Loucy (cell line): Measurements from ENCODE around the gene ZFYVE26.
"Not testable (repeated sequence)": the region's sequence is repeated elsewhere in the genome, so short reads cannot be mapped to it uniquely, and the experiment has no call there.

Experiments used
- H2AFZ ChIP-seq: fragments of 200-600 bp; sonication (generic); 2 replicates; pipeline ENCODE4 v1.6.0; 2016; ENCODE audit warnings: antibody characterized with exemption, mild to moderate bottlenecking, low read length, moderate library complexity
- H3F3A ChIP-seq: fragments of 200-600 bp; 2 replicates; pipeline ENCODE4 v1.6.0; 2016; ENCODE audit warnings: antibody characterized with exemption, low read depth, mild to moderate bottlenecking
- H3K27me3 ChIP-seq: fragments of 200-600 bp; sonication (generic); 2 replicates; pipeline ENCODE4 v1.6.1; 2014; ENCODE audit warnings: low read length, mild to moderate bottlenecking; ENCODE audit not compliant: insufficient read depth, poor library complexity, severe bottlenecking
- H3K36me3 ChIP-seq: fragments of 200-600 bp; sonication (generic); 2 replicates; pipeline ENCODE4 v1.6.1; 2016; ENCODE audit warnings: low read length; ENCODE audit not compliant: insufficient read depth
- H3K4me1 ChIP-seq: fragments of 200-600 bp; sonication (generic); 2 replicates; pipeline ENCODE4 v1.5.1; 2014; ENCODE audit warnings: low read length, mild to moderate bottlenecking; ENCODE audit not compliant: insufficient read depth, poor library complexity, severe bottlenecking
- H3K4me2 ChIP-seq: fragments of 200-600 bp; sonication (generic); 2 replicates; pipeline ENCODE4 v1.6.0; 2014; ENCODE audit warnings: antibody characterized with exemption, low read length, low read depth, mild to moderate bottlenecking; ENCODE audit not compliant: poor library complexity, severe bottlenecking
- H3K4me3 ChIP-seq: fragments of 200-600 bp; sonication (generic); 2 replicates; pipeline ENCODE4 v1.5.1; 2014; ENCODE audit warnings: low read length, mild to moderate bottlenecking, mixed read lengths; ENCODE audit not compliant: poor library complexity, severe bottlenecking
- H3K79me2 ChIP-seq: fragments of 200-600 bp; sonication (generic); 2 replicates; pipeline ENCODE4 v1.6.1; 2014; ENCODE audit warnings: low read length; ENCODE audit not compliant: insufficient read depth
- H3K9ac ChIP-seq: fragments of 200-600 bp; sonication (generic); 2 replicates; pipeline ENCODE4 v1.6.0; 2014; ENCODE audit warnings: mild to moderate bottlenecking, low read depth, low read length, moderate library complexity; ENCODE audit not compliant: poor library complexity, severe bottlenecking
- H3K9me2 ChIP-seq: fragments of 200-600 bp; sonication (generic); replicated peaks from 2 replicates; pipeline ENCODE4 v1.6.1; 2016; ENCODE audit warnings: low read depth, low read length, mixed read lengths
- H3K9me3 ChIP-seq: fragments of 200-600 bp; sonication (generic); 2 replicates; pipeline ENCODE4 v1.6.1; 2014; ENCODE audit warnings: mild to moderate bottlenecking, antibody characterized with exemption, low read length, low read depth; ENCODE audit not compliant: insufficient read depth
- H4K20me1 ChIP-seq: fragments of 200-600 bp; sonication (generic); 2 replicates; pipeline ENCODE4 v1.6.0; 2014; ENCODE audit warnings: antibody characterized with exemption, low read length, mild to moderate bottlenecking; ENCODE audit not compliant: insufficient read depth, poor library complexity, severe bottlenecking
- EZH2phosphoT487 ChIP-seq: fragments of 200-600 bp; IDR thresholded peaks from 2 replicates; pipeline ENCODE4 v1.6.1; 2018; ENCODE audit warnings: antibody characterized with exemption, mild to moderate bottlenecking, moderate library complexity, borderline replicate concordance
- TF ChIP-seq, protein P1 (sequence below): fragments of 200-600 bp; sonication (generic); conservative IDR thresholded peaks from 2 replicates; pipeline ENCODE4 v1.5.1; 2014; ENCODE audit warnings: mild to moderate bottlenecking, antibody characterized with exemption, low read length

Gene ZFYVE26

DNA sequence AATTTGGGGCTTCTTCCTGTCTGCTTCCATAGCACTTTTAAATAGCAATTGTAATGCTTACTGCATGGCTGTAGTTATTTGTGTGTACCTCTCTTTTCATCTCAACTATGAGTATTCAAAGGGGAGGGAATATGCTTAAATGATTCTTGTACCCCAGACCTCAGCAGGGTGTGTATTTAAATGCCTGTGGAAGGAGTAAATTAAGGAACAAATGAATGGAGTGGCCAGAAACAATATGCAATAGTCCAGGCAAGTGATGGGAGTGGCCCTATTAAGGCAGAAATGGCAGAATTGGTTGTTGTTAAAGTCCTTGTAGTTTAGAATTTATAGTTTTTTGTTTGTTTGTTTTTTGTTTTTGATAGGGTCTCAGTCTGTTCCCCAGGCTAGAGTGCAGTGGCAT is 4.7 kb upstream of the ZFYVE26 start:
- Histone ChIP-seq H3K9me3 (no peaks in the 10 kb centered on the region), H3K79me2 (peaks cover 14% of the 10 kb centered on the region), H3K4me1 (peaks cover 15% of the 10 kb centered on the region), H3K4me2 (peak overlapping the region; percentile 78), H3K27me3 (no peaks in the 10 kb centered on the region), H2AFZ (peak overlapping the region; percentile 44; the same call in 1 of the 2 replicates), H3K9me2 (no peaks in the 10 kb centered on the region), H3F3A (no peaks in the 10 kb centered on the region), H4K20me1 (no peaks in the 10 kb centered on the region), H3K4me3 (peak overlapping the region; percentile 88), H3K9ac (peak overlapping the region; percentile 83), H3K36me3 (no peaks in the 10 kb centered on the region)
- TF ChIP-seq, protein P1, sequence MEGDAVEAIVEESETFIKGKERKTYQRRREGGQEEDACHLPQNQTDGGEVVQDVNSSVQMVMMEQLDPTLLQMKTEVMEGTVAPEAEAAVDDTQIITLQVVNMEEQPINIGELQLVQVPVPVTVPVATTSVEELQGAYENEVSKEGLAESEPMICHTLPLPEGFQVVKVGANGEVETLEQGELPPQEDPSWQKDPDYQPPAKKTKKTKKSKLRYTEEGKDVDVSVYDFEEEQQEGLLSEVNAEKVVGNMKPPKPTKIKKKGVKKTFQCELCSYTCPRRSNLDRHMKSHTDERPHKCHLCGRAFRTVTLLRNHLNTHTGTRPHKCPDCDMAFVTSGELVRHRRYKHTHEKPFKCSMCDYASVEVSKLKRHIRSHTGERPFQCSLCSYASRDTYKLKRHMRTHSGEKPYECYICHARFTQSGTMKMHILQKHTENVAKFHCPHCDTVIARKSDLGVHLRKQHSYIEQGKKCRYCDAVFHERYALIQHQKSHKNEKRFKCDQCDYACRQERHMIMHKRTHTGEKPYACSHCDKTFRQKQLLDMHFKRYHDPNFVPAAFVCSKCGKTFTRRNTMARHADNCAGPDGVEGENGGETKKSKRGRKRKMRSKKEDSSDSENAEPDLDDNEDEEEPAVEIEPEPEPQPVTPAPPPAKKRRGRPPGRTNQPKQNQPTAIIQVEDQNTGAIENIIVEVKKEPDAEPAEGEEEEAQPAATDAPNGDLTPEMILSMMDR = no peak
- TF ChIP-seq EZH2phosphoT487 = no peak

DNA sequence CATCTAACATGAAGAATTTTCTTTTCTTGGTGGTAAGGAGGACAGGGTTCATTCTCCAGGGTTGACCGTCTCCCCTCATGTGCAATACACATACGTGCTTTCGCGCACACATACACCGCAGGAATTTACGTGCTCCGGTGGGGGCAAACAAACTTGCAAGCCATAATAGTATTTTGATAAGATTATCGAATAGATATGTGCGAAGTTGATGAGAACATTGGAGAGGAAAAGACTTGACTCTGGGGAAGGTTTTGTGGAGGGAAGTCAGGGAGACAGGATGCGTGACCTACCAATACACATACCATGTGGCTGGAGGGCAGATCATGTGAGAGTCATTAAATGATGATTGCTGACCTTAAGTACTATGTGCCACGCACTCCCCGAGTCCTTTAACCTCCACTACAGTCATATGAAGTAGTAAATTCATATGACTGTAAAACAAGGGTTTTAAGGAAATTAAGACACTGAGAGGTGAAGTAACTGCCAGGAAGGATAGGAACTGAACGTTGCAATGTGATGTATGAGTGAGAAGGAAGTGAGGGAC is 4.1 kb upstream of the ZFYVE26 start:
- H4K20me1 ChIP-seq = peaks cover 5% of the 10 kb centered on the region

DNA sequence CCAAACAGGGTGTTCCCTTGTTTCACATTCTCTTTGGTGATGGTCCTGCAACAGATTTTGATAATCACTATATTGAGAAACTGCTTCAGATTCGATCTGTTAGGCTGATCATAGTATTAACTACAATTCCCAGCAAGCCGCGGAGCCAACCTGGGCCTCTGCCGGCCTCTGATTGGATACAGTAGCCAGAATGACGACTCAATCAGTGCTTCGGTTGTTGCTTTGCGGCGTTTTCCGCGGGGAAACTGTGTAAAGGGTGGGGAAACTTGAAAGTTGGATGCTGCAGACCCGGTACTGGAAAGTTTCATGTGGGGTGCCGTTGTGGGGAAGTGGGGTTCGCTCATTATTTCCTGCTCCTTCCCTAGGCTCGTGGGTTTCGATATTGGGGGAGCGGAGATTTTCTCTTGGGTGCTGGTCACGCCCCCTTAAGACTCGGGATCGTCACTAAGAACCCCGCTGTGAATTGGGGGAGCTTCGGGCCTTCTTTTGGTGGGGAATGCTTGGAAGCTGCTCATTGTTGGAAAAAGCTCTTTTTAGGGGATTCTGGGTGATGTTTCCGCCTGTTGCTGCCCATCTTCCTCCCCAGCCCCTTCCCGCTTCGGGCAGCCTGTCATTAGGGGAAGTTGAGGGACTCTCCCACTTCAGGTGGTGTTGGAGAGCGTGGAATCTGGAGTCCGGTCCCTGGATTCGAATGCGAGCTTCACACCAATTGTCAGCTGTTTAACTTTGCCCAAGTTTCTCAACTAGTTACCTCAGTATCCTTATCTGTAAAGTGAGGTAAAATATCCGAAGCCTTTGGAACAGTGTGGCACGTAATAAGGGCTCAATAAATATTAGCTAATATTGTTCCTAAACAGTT is 3.4 kb upstream of the ZFYVE26 start, which contains the start of gene RAD51B:
TSS of gene RAD51B (plus strand) at position 217 of the 859 bp plus-strand sequence.
- Histone ChIP-seq H3K4me1 (peaks cover 26% of the 10 kb centered on the region), H3K79me2 (peaks cover 28% of the 10 kb centered on the region), H2AFZ (peak within 1 kb of the TSS; percentile 95)

More for the DNA sequence above, 4.1 kb upstream of the ZFYVE26 start:
- TF ChIP-seq, protein P1 = no peak
- TF ChIP-seq EZH2phosphoT487 = no peak
- peak overlapping the region; percentile 95 for H2AFZ ChIP-seq
- no peaks in the 10 kb centered on the region for H3K36me3 ChIP-seq
- no peaks in the 10 kb centered on the region for H3K9me2 ChIP-seq
- no peaks in the 10 kb centered on the region for H3K27me3 ChIP-seq
- peaks cover 19% of the 10 kb centered on the region for H3K4me1 ChIP-seq
- H3K9me3 ChIP-seq = no peaks in the 10 kb centered on the region
- H3K79me2 ChIP-seq = peaks cover 21% of the 10 kb centered on the region
- H3K9ac ChIP-seq = peak overlapping the region; percentile 83
- H3K4me3 ChIP-seq = peak overlapping the region; percentile 88
- H3K4me2 ChIP-seq = peak overlapping the region; percentile 78
- no peaks in the 10 kb centered on the region for H3F3A ChIP-seq

DNA sequence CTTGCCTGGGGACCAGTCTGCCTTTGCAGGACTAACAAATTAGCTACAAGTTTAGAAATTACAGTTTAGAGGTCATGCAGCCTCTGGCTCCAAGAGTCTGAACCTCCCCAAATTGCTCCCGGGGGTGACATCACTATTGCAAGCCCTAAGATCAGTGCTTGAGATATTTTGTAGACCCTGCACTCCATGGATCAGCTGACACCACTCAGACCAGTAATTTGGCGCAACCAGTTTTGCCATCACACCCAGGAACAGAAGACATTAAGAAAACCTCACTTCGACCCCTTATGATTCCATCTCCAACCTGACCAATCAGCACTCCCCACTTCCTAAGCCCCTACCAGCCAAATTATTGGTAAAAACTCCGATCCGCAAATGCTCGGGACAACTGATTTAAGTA is 2.1 kb upstream of the ZFYVE26 start:
- H2AFZ ChIP-seq, H3K4me3 ChIP-seq, H3K9me3 ChIP-seq, H3K9me2 ChIP-seq, H3K27me3 ChIP-seq, H3K9ac ChIP-seq, H3F3A ChIP-seq, H3K36me3 ChIP-seq, H4K20me1 ChIP-seq, H3K4me2 ChIP-seq: not testable (repeated sequence)
- Histone ChIP-seq H3K79me2 (peaks cover 30% of the 10 kb centered on the region), H3K4me1 (peaks cover 30% of the 10 kb centered on the region)

More for the DNA sequence above, 3.4 kb upstream of the ZFYVE26 start, which contains the start of gene RAD51B:
- TF ChIP-seq, protein P1 = no peak
- TF ChIP-seq EZH2phosphoT487 = no peak
- Histone ChIP-seq H3K9ac (peak within 1 kb of the TSS; percentile 83), H3K9me2 (no peaks in the 10 kb centered on the region), H3F3A (no peaks in the 10 kb centered on the region), H3K4me2 (peak within 1 kb of the TSS; percentile 78), H3K27me3 (no peaks in the 10 kb centered on the region), H3K9me3 (no peaks in the 10 kb centered on the region), H3K4me3 (peak within 1 kb of the TSS; percentile 88), H3K36me3 (no peaks in the 10 kb centered on the region), H4K20me1 (peaks cover 5% of the 10 kb centered on the region)
